ENCODE data around the gene SSX2IP. TPM values are rescaled to one million over a fixed set of nuclear protein-coding genes. Genes with fewer than 3 reads are reported as not detected.

Gene SSX2IP
- total and polyA plus RNA-seq, 2 donors (not counting 1 experiment from before 2014, with no cell fraction given), result 13.8 to 41.5 TPM

DNA sequence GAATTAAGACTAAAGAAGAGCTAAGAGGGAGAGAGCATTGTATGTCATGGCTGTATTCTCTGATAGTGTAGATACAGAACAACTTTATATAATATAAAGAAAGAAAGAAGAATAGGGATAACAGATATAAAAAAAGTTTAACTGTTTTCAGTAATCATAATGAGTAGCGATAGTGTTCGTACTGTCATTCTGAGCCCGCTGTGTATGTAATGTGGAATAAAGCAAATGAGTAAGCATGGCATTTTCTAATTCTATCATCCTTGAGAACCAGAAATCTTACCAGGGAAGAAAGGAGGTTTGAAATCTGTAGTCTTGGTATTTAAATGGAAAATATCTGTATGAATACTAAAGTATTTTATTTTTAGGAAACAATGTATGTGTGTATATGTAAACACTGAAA is 46.7 kb upstream of the SSX2IP start:
- no peak overlapping the region for H3K4me2 ChIP-seq (ENCODE audit: extremely low read depth, insufficient read depth, low read length)
- H3K27me3 ChIP-seq (ENCODE audit: control insufficient read depth, insufficient read depth, low read length), result no peaks in the 10 kb centered on the region
- H2AFZ ChIP-seq (ENCODE audit: low read length), result no peak overlapping the region

GRCh38 chr1:84736445-84736844 is 46.2 kb upstream of the SSX2IP start:
- no peak overlapping the region for H3K27ac ChIP-seq (ENCODE audit: insufficient read depth, low read length)
- H3K4me1 ChIP-seq (ENCODE audit: control insufficient read depth, extremely low read depth, insufficient read depth, low read length), result no peaks in the 10 kb centered on the region
- H4K20me1 ChIP-seq (ENCODE audit: control insufficient read depth, extremely low read depth, insufficient read depth, low read length), result no peaks in the 10 kb centered on the region
- no peak for DNase-seq (ENCODE audit: low read depth in 2 of 2)
- H2AFZ ChIP-seq (ENCODE audit: low read length), result no peak overlapping the region
- no peak overlapping the region for H3K9ac ChIP-seq (ENCODE audit: insufficient read depth, low read length)
- TF ChIP-seq, protein P1, sequence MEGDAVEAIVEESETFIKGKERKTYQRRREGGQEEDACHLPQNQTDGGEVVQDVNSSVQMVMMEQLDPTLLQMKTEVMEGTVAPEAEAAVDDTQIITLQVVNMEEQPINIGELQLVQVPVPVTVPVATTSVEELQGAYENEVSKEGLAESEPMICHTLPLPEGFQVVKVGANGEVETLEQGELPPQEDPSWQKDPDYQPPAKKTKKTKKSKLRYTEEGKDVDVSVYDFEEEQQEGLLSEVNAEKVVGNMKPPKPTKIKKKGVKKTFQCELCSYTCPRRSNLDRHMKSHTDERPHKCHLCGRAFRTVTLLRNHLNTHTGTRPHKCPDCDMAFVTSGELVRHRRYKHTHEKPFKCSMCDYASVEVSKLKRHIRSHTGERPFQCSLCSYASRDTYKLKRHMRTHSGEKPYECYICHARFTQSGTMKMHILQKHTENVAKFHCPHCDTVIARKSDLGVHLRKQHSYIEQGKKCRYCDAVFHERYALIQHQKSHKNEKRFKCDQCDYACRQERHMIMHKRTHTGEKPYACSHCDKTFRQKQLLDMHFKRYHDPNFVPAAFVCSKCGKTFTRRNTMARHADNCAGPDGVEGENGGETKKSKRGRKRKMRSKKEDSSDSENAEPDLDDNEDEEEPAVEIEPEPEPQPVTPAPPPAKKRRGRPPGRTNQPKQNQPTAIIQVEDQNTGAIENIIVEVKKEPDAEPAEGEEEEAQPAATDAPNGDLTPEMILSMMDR (conservative IDR thresholded peaks at IDR 0.05 in 1 of 2, IDR thresholded peaks at IDR 0.05 in 1 of 2; ENCODE audit: low read depth in 1 of 2, low read length in 2 of 2), result no peak
- TF ChIP-seq EZH2 (IDR thresholded peaks at IDR 0.05; ENCODE audit: low read length, missing control alignments), result no peak
- no peak overlapping the region for H3K4me3 ChIP-seq (replicated peaks in 1 of 4; ENCODE audit: control extremely low read depth in 1 of 4, insufficient read depth in 1 of 4, low read depth in 3 of 4, low read length in 4 of 4)
- no peak overlapping the region for H3K4me2 ChIP-seq (ENCODE audit: extremely low read depth, insufficient read depth, low read length)
- no peaks in the 10 kb centered on the region for H3K79me2 ChIP-seq (ENCODE audit: control insufficient read depth, insufficient read depth, low read length)
- H3K9me3 ChIP-seq (ENCODE audit: control insufficient read depth, insufficient read depth, low read depth, low read length), result no peaks in the 10 kb centered on the region
- no peaks in the 10 kb centered on the region for H3K27me3 ChIP-seq (ENCODE audit: control insufficient read depth, insufficient read depth, low read length)
- no peaks in the 10 kb centered on the region for H3K36me3 ChIP-seq (ENCODE audit: control insufficient read depth, insufficient read depth, low read length)

More for the DNA sequence above, 46.7 kb upstream of the SSX2IP start:
- no peaks in the 10 kb centered on the region for H3K4me1 ChIP-seq (ENCODE audit: control insufficient read depth, extremely low read depth, insufficient read depth, low read length)
- TF ChIP-seq, protein P1 (conservative IDR thresholded peaks at IDR 0.05 in 1 of 2, IDR thresholded peaks at IDR 0.05 in 1 of 2; ENCODE audit: low read depth in 1 of 2, low read length in 2 of 2), result no peak
- TF ChIP-seq EZH2 (IDR thresholded peaks at IDR 0.05; ENCODE audit: low read length, missing control alignments), result no peak
- no peak overlapping the region for H3K9ac ChIP-seq (ENCODE audit: insufficient read depth, low read length)
- no peak overlapping the region for H3K4me3 ChIP-seq (replicated peaks in 1 of 4; ENCODE audit: control extremely low read depth in 1 of 4, insufficient read depth in 1 of 4, low read depth in 3 of 4, low read length in 4 of 4)
- H4K20me1 ChIP-seq (ENCODE audit: control insufficient read depth, extremely low read depth, insufficient read depth, low read length), result no peaks in the 10 kb centered on the region
- no peaks in the 10 kb centered on the region for H3K36me3 ChIP-seq (ENCODE audit: control insufficient read depth, insufficient read depth, low read length)
- H3K9me3 ChIP-seq (ENCODE audit: control insufficient read depth, insufficient read depth, low read depth, low read length), result no peaks in the 10 kb centered on the region
- DNase-seq (ENCODE audit: low read depth in 2 of 2), result no peak
- H3K79me2 ChIP-seq (ENCODE audit: control insufficient read depth, insufficient read depth, low read length), result no peaks in the 10 kb centered on the region
- H3K27ac ChIP-seq (ENCODE audit: insufficient read depth, low read length), result no peak overlapping the region

DNA sequence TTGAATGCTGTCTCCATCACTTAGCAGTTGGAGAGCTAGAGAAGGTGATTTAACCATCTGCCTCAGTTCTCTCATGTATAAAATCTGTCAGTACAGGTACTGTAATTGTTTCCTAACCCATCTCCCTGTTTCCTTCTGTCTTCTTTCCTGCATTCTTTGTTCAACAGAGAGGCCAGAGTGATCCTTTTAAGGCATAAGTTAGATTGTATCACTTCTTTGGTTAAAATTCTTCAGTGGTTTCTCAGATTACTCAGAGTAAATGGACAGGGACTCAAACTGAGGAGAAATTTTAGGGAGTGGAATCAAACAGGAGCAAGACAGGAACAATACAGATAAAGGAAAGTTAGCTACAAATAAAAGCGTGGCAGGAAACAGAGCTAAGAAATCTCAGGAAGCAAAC is 45.2 kb upstream of the SSX2IP start:
- Histone ChIP-seq H3K27ac (ENCODE audit: insufficient read depth, low read length) (no peak overlapping the region), H3K9ac (ENCODE audit: insufficient read depth, low read length) (no peak overlapping the region), H3K4me3 (replicated peaks in 1 of 4; ENCODE audit: control extremely low read depth in 1 of 4, insufficient read depth in 1 of 4, low read depth in 3 of 4, low read length in 4 of 4) (no peak overlapping the region), H4K20me1 (ENCODE audit: control insufficient read depth, extremely low read depth, insufficient read depth, low read length) (no peaks in the 10 kb centered on the region), H3K4me1 (ENCODE audit: control insufficient read depth, extremely low read depth, insufficient read depth, low read length) (no peaks in the 10 kb centered on the region), H2AFZ (ENCODE audit: low read length) (no peak overlapping the region), H3K36me3 (ENCODE audit: control insufficient read depth, insufficient read depth, low read length) (no peaks in the 10 kb centered on the region), H3K9me3 (ENCODE audit: control insufficient read depth, insufficient read depth, low read depth, low read length) (no peaks in the 10 kb centered on the region), H3K27me3 (ENCODE audit: control insufficient read depth, insufficient read depth, low read length) (no peaks in the 10 kb centered on the region), H3K4me2 (ENCODE audit: extremely low read depth, insufficient read depth, low read length) (no peak overlapping the region), H3K79me2 (ENCODE audit: control insufficient read depth, insufficient read depth, low read length) (no peaks in the 10 kb centered on the region)
- TF ChIP-seq EZH2 (IDR thresholded peaks at IDR 0.05; ENCODE audit: low read length, missing control alignments), result no peak
- TF ChIP-seq, protein P1 (conservative IDR thresholded peaks at IDR 0.05 in 1 of 2, IDR thresholded peaks at IDR 0.05 in 1 of 2; ENCODE audit: low read depth in 1 of 2, low read length in 2 of 2), result no peak
- peak in 1 of 2 donors; percentile 54 for DNase-seq (ENCODE audit: low read depth in 2 of 2)

All from fibroblast of lung (primary cell).